ENCODE measurements around the gene FAM83C.

- TF ChIP-seq, protein P1, sequence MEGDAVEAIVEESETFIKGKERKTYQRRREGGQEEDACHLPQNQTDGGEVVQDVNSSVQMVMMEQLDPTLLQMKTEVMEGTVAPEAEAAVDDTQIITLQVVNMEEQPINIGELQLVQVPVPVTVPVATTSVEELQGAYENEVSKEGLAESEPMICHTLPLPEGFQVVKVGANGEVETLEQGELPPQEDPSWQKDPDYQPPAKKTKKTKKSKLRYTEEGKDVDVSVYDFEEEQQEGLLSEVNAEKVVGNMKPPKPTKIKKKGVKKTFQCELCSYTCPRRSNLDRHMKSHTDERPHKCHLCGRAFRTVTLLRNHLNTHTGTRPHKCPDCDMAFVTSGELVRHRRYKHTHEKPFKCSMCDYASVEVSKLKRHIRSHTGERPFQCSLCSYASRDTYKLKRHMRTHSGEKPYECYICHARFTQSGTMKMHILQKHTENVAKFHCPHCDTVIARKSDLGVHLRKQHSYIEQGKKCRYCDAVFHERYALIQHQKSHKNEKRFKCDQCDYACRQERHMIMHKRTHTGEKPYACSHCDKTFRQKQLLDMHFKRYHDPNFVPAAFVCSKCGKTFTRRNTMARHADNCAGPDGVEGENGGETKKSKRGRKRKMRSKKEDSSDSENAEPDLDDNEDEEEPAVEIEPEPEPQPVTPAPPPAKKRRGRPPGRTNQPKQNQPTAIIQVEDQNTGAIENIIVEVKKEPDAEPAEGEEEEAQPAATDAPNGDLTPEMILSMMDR (IDR thresholded peaks at IDR 0.05), result no peak
- TF ChIP-seq POLR2A (IDR thresholded peaks at IDR 0.05), result no peak
These were observed 18.6 kb downstream of the FAM83C start for GRCh38 chr20:35273449-35274171.
